Adrenal gland (tissue), 12 donors: ENCODE data around the gene IFNL4. TPM values are rescaled to one million over a fixed set of nuclear protein-coding genes. Genes with fewer than 3 reads are reported as not detected.
"Not testable (repeated sequence)": the region's sequence is repeated elsewhere in the genome, so short reads cannot be mapped to it uniquely, and the experiment has no call there.

Experiments
- DNase-seq, 7 donors: peaks; one replicate each; pipeline ENCODE4 v3.0.0-alpha.2; 2019 to 2020
- H3K27ac ChIP-seq, 5 donors: fragments of 200-600 bp; sonication (generic) in 4 of 5; 1 replicate in 3 of 5; 2 replicates in 2 of 5; pipeline versions ENCODE4 v1.5.1 to v1.8.0; 2016 to 2020; ENCODE audit warnings: mild to moderate bottlenecking in 1 of 5
- H3K27me3 ChIP-seq: fragments of 200-600 bp; 2 replicates; pipeline ENCODE4 v1.8.0; 2021
- H3K36me3 ChIP-seq, 2 donors: fragments of 200-600 bp; replicated peaks in 1 of 2; 1 replicate in 1 of 2; 2 replicates in 1 of 2; pipeline versions ENCODE4 v1.5.1 to v1.8.0; 2018 to 2022
- H3K4me1 ChIP-seq, 2 donors: fragments of 200-600 bp; replicated peaks in 1 of 2; 1 replicate in 1 of 2; 2 replicates in 1 of 2; pipeline versions ENCODE4 v1.5.1 to v1.8.0; 2018 to 2021
- H3K4me3 ChIP-seq, 4 donors: fragments of 200-600 bp; sonication (generic) in 3 of 4; one replicate each; pipeline ENCODE4 v1.5.1; 2016 to 2018
- H3K9me3 ChIP-seq, 3 donors: fragments of 200-600 bp; sonication (generic) in 1 of 3; replicated peaks in 1 of 3; 1 replicate in 2 of 3; 2 replicates in 1 of 3; pipeline versions ENCODE4 v1.5.1 to v1.8.0; 2016 to 2021
- CTCF ChIP-seq, 6 experiments: fragments of 450-650 bp in 4 of 6; fragments of 200-600 bp in 2 of 6; sonication (generic) in 1 of 6; IDR thresholded peaks; 1 replicate in 5 of 6; 2 replicates in 1 of 6; pipeline versions ENCODE4 v1.5.1 to v1.8.0; 2016 to 2021; ENCODE audit warnings: antibody characterized with exemption in 6 of 6, mild to moderate bottlenecking in 2 of 6, moderate library complexity in 1 of 6
- POLR2A ChIP-seq, 2 donors: fragments of 450-650 bp; IDR thresholded peaks; one replicate each; pipeline ENCODE4 v1.6.1; 2017; ENCODE audit warnings: antibody characterized with exemption in 2 of 2, mild to moderate bottlenecking in 2 of 2, moderate library complexity in 1 of 2
- WGBS, 4 donors: extraction: QIAGEN DNeasy Blood & Tissue Kit in 2 of 4; methylation state at CpG; one replicate each; pipeline versions ENCODE4 v1.1.5 to v1.1.7; 2013 to 2017; 5-methylcytosine and 5-hydroxymethylcytosine counted together
- intact Hi-C, 2 donors: fragments of 100-400 bp; cut with DNase I; formaldehyde crosslinking; loops; one replicate each; pipeline versions ENCODE4 v1.14.1 to v1.15.0; 2022 to 2023
- polyA plus RNA-seq, 3 donors: library from polyadenylated mRNA; stranded (reverse); fragments of 200-250 nt in 2 of 3; fragments of 350-450 nt in 1 of 3; fragmentation: Illumina TruSeq in 1 of 3; extraction: RNeasy Lipid Tissue Mini Kit (QIAGEN cat#74804) in 1 of 3; gene quantifications; one replicate each; pipeline ENCODE4 v1.2.3, GENCODE V29; 2013 to 2014
- total RNA-seq, 9 donors: library from RNA; depleted of rRNA in 4 of 9; stranded (reverse); fragments of >200 nt in 4 of 9; fragments of 120-200 nt in 1 of 9; fragmentation: NEBNext Ultra II Directional in 1 of 9; extraction: Animal tissue kit (Norgen Biotek cat#: 25700) in 1 of 9; gene quantifications; one replicate each; pipeline versions ENCODE4 v1.1.0 to v1.2.4, GENCODE V29; 2013 to 2023
- donor health status: healthy with polysubstance abuse.
- donor health status: Bipolar disorder and iron deficiency.
- donor health status: DM: yes; HTN: yes; CAD: no.
- donor health status: DM: no; HTN: no; CAD: no.
- donor health status: DM: no; HTN: no; CAD: no.
- donor health status: DM: yes; HTN: yes; CAD: no.

Gene IFNL4
- total and polyA plus RNA-seq, 12 donors, result not detected

DNA sequence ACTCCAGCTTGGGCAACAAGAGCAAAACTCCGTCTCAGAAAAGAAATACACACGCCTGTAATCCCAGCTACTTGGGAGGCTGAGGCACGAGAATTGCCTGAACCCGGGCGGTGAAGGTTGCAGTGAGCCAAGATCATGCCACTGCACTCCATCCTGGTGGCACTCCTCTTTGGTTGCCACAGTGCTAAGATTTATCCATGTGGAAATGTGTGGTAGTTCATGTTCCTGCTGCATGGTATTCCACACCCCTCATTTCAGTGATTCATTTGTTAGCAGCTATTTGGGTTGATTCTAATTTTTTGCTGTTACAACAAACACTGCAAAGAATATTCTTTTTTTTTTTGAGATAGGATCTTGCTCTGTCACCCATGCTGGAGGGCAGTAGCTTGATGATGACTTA is 15.9 kb downstream of the IFNL4 start:
- TF ChIP-seq POLR2A (IDR thresholded peaks at IDR 0.05) (no peak), CTCF (IDR thresholded peaks at IDR 0.05) (no peak)
- WGBS, 4 donors, result 87 to 94% (median 89%) methylated on average over 2 to 5 of the region's 5 CpGs
- H3K36me3 ChIP-seq, result no peaks in the 10 kb centered on the region
- no peaks in the 10 kb centered on the region for H3K9me3 ChIP-seq
- H3K4me1 ChIP-seq, result no peaks in the 10 kb centered on the region
- DNase-seq, result no peak
- H3K27me3 ChIP-seq, result peaks cover 4% of the 10 kb centered on the region
- H3K4me3 ChIP-seq, result no peak overlapping the region
- H3K27ac ChIP-seq, result no peak overlapping the region
- intact Hi-C loops, result no loop called here

DNA sequence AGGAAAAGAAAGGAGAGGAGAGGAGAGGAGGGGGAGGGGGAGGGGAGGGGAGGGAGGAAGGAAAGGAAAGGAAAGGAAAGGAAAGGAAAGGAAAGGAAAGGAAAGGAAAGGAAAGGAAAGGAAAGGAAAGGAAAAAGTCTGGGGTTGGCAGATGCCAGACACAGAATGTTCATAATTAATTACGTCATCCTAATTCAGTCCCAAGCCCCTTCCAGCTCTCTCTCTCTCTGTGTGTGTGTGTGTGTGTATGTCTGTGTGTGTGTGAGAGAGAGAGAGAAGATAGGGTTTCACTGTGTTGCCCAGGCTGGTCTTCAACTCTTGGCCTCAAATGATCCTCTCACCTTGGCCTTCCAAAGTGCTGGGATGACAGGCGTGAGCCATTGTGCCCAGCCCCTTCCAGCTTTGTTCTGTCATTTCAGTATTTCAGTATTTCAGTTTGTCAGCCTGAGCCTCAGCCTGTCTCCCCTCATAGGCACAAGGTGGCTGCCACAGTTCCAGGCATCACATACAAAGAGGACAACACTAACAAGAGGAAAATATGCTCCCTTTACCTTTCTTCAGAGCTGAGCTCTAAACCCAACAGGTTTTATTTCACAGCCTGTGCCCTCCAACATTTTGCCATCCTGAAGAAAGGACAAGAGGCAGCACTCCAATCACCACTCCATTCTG is 18.4 kb downstream of the IFNL4 start:
- no peaks in the 10 kb centered on the region for H3K9me3 ChIP-seq
- 50 to 71% (median 66%) methylated on average over 2 of the region's 2 CpGs for WGBS, 4 donors
- H3K27me3 ChIP-seq, result peaks cover 4% of the 10 kb centered on the region
- H3K4me1 ChIP-seq, result no peaks in the 10 kb centered on the region
- DNase-seq, result no peak
- no peak overlapping the region for H3K27ac ChIP-seq
- H3K4me3 ChIP-seq, result no peak overlapping the region
- intact Hi-C loops, result no loop called here
- H3K36me3 ChIP-seq, result no peaks in the 10 kb centered on the region
- TF ChIP-seq POLR2A (IDR thresholded peaks at IDR 0.05), result no peak
- TF ChIP-seq CTCF (IDR thresholded peaks at IDR 0.05), result no peak

DNA sequence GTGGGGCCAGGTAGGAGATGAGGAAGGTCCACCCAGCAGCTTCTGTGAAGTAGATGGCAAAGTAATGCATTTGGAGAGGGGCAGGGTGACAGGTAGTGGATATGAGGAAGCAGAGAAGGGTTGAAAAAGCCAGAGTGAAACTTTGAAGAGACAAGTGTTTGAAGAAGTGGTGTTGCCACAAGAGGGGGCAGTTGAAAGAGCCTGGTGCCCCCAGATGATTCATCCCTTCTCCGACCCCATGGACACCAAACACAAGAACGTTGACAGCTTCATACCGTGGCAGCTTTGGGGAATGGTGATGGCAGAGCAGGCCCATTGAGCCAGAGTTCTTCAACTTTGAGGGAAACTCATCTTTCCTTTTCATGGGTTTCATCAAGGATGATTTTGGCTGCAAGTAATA is 23.7 kb downstream of the IFNL4 start:
- Histone ChIP-seq H3K27me3 (no peaks in the 10 kb centered on the region), H3K36me3 (no peaks in the 10 kb centered on the region), H3K4me1 (no peaks in the 10 kb centered on the region), H3K27ac (no peak overlapping the region), H3K4me3 (no peak overlapping the region), H3K9me3 (no peaks in the 10 kb centered on the region)
- intact Hi-C loops, result no loop called here
- TF ChIP-seq CTCF (IDR thresholded peaks at IDR 0.05) (no peak), POLR2A (IDR thresholded peaks at IDR 0.05) (no peak)
- DNase-seq, result no peak
- 30 to 43% (median 38%) methylated on average over 3 of the region's 3 CpGs for WGBS, 4 donors

GRCh38 chr19:39223703-39224279 is 24.9 kb downstream of the IFNL4 start:
- intact Hi-C loops, result no loop called here
- H3K27ac ChIP-seq, result no peak overlapping the region
- DNase-seq, result no peak
- WGBS, 4 donors, result 21 to 35% (median 24%) methylated on average over 4 of the region's 4 CpGs
- H3K36me3 ChIP-seq, result no peaks in the 10 kb centered on the region
- TF ChIP-seq POLR2A (IDR thresholded peaks at IDR 0.05) (no peak), CTCF (IDR thresholded peaks at IDR 0.05) (no peak)
- no peaks in the 10 kb centered on the region for H3K9me3 ChIP-seq
- H3K27me3 ChIP-seq, result no peaks in the 10 kb centered on the region
- no peaks in the 10 kb centered on the region for H3K4me1 ChIP-seq
- no peak overlapping the region for H3K4me3 ChIP-seq

GRCh38 chr19:39219108-39219507 is 29.5 kb downstream of the IFNL4 start:
- WGBS, 4 donors, result 62 to 66% (median 63%) methylated on average over 10 of the region's 10 CpGs
- H3K4me1 ChIP-seq, H3K27ac ChIP-seq, H3K9me3 ChIP-seq, intact Hi-C loops, H3K36me3 ChIP-seq, H3K4me3 ChIP-seq, DNase-seq, H3K27me3 ChIP-seq: not testable (repeated sequence)
